K562 (cell line): ENCODE data around the gene SNUPN. TPM values are rescaled to one million over a fixed set of nuclear protein-coding genes. Genes with fewer than 3 reads are reported as not detected.
A peak's percentile ranks its signal among the peaks of the same experiment; 100 is the strongest.
"Not testable (repeated sequence)": the region's sequence is repeated elsewhere in the genome, so short reads cannot be mapped to it uniquely, and the experiment has no call there.

Experiments
- ATAC-seq: fragments of 200-7000 bp; cut with Tn5 transposase; 3 replicates; pipeline ENCODE4 v1.9.1; 2020; ENCODE audit warnings: moderate library complexity
- BruUV-seq: library from RNA; stranded (reverse); fragments of 400-500 nt; replicated peaks from 2 replicates; lab custom pipeline; 2021; lab: Mats Ljungman, UMichigan
- CTCF ChIA-PET: fragments of 300-600 bp; formaldehyde crosslinking; extraction: SDS; loops from one replicate; lab custom pipeline; 2021; ENCODE audit warnings: low intra/inter-chr PET ratio; lab: Yijun Ruan, JAX
- POLR2A ChIA-PET: fragments of 300-600, 350-650 bp; sonication (Branson Sonifier 250); formaldehyde crosslinking; extraction: SDS; loops from one replicate; lab custom pipeline; 2021; ENCODE audit warnings: antibody characterized with exemption, inconsistent platforms; lab: Yijun Ruan, JAX
- DNase-seq, 4 experiments: peaks; one replicate each; pipeline versions ENCODE4 v3.0.0 to v3.0.0-alpha.2; 2011 to 2018; ENCODE audit warnings: low spot score in 3 of 4, mixed read lengths in 3 of 4; ENCODE audit errors: extremely low read depth in 1 of 4
- FAIRE-seq: peaks from 2 replicates; lab custom pipeline; 2011; peaks lifted over from hg19 to GRCh38; lab: Jason Lieb, UNC
- H2AFZ ChIP-seq: 2 replicates; pipeline ENCODE4 v1.6.0; 2011; ENCODE audit warnings: low read depth, low read length, control low read depth, inconsistent platforms
- H3K27ac ChIP-seq: fragments of 200-600 bp; 3 replicates; pipeline ENCODE4 v1.8.0; 2011; ENCODE audit warnings: low read depth, mild to moderate bottlenecking, control low read depth, inconsistent platforms, low read length, moderate library complexity, mixed read lengths; ENCODE audit errors: extremely low read depth
- H3K27me3 ChIP-seq, 2 experiments: fragments of 300-600 bp in 1 of 2; 2 replicates in 1 of 2; 3 replicates in 1 of 2; pipeline versions ENCODE4 v1.6.0 to v1.8.0; 2011; ENCODE audit warnings: inconsistent platforms in 2 of 2, low read length in 2 of 2, mild to moderate bottlenecking in 1 of 2, mixed read lengths in 1 of 2, moderate library complexity in 1 of 2; ENCODE audit not compliant: control insufficient read depth in 2 of 2, insufficient read depth in 2 of 2
- H3K36me3 ChIP-seq: fragments of 300-600 bp; 3 replicates; pipeline ENCODE4 v1.8.0; 2011; ENCODE audit warnings: mild to moderate bottlenecking, low read length, inconsistent platforms; ENCODE audit not compliant: control insufficient read depth, insufficient read depth
- H3K4me1 ChIP-seq, 2 experiments: fragments of 200-600 bp in 1 of 2; replicated peaks in 1 of 2; 2 replicates in 1 of 2; 3 replicates in 1 of 2; pipeline versions ENCODE4 v1.5.1 to v1.8.0; 2011; ENCODE audit warnings: inconsistent platforms in 2 of 2, low read length in 2 of 2, mild to moderate bottlenecking in 1 of 2, mixed read lengths in 1 of 2, moderate library complexity in 1 of 2; ENCODE audit not compliant: control insufficient read depth in 2 of 2, insufficient read depth in 2 of 2
- H3K4me2 ChIP-seq: 2 replicates; pipeline ENCODE4 v1.6.1; 2011; ENCODE audit warnings: low read length, control low read depth, inconsistent platforms, mixed read lengths; ENCODE audit not compliant: insufficient read depth
- H3K4me3 ChIP-seq: fragments of 200-600 bp; sonication (generic), shearing (Covaris generic); 2 replicates; pipeline ENCODE4 v1.5.1; 2016; ENCODE audit warnings: control low read depth, inconsistent platforms
- H3K79me2 ChIP-seq: fragments of 200-600 bp; 3 replicates; pipeline ENCODE4 v1.8.0; 2011; ENCODE audit warnings: low read length, inconsistent platforms; ENCODE audit not compliant: control insufficient read depth, insufficient read depth
- H3K9ac ChIP-seq, 2 experiments: 2 replicates each; pipeline versions ENCODE4 v1.6.0 to v1.6.1; 2011; ENCODE audit warnings: low read depth in 2 of 2, low read length in 2 of 2, control low read depth in 1 of 2, inconsistent platforms in 1 of 2, mild to moderate bottlenecking in 1 of 2, mixed read lengths in 1 of 2; ENCODE audit not compliant: insufficient read depth in 1 of 2
- H3K9me1 ChIP-seq: one replicate; pipeline ENCODE4 v1.6.0; 2011; ENCODE audit warnings: inconsistent platforms, mild to moderate bottlenecking, low read length, moderate library complexity; ENCODE audit not compliant: control insufficient read depth, insufficient read depth
- H3K9me3 ChIP-seq: replicated peaks from 2 replicates; pipeline ENCODE4 v1.5.1; 2011; ENCODE audit warnings: low read depth, low read length, inconsistent platforms; ENCODE audit not compliant: control insufficient read depth, insufficient read depth
- H4K20me1 ChIP-seq: replicated peaks from 2 replicates; pipeline ENCODE4 v1.6.1; 2011; ENCODE audit warnings: low read length, inconsistent platforms, mixed read lengths; ENCODE audit not compliant: control insufficient read depth, insufficient read depth
- ARID1B ChIP-seq: fragments of 450-650 bp; IDR thresholded peaks from 2 replicates; pipeline ENCODE4 v1.6.1; 2016; ENCODE audit warnings: antibody characterized with exemption, mild to moderate bottlenecking, inconsistent platforms
- CBFA2T2 ChIP-seq: fragments of 450-650 bp; conservative IDR thresholded peaks from 2 replicates; pipeline ENCODE4 v1.6.1; 2017; ENCODE audit warnings: mild to moderate bottlenecking
- CBFA2T3 ChIP-seq: fragments of 450-650 bp; IDR thresholded peaks from 2 replicates; pipeline ENCODE4 v1.6.1; 2017
- CBX5 ChIP-seq: IDR thresholded peaks from 2 replicates; pipeline ENCODE4 v1.6.1; 2014; ENCODE audit warnings: low read depth, borderline replicate concordance
- HDAC1 ChIP-seq, 2 experiments: fragments of 450-650 bp; IDR thresholded peaks; 2 replicates each; pipeline ENCODE4 v1.6.1; 2016 to 2017; ENCODE audit warnings: inconsistent platforms in 1 of 2, mild to moderate bottlenecking in 1 of 2, moderate library complexity in 1 of 2
- KDM1A ChIP-seq, 2 experiments: fragments of 450-650 bp; IDR thresholded peaks; 2 replicates each; pipeline ENCODE4 v1.6.1; 2016; ENCODE audit warnings: mild to moderate bottlenecking in 2 of 2
- MAX ChIP-seq: sonication (generic); formaldehyde crosslinking; IDR thresholded peaks from 2 replicates; pipeline ENCODE4 v1.9.0; 2022; ENCODE audit warnings: mild to moderate bottlenecking, missing genetic modification reagents
- NCOR1 ChIP-seq: fragments of 450-650 bp; IDR thresholded peaks from 2 replicates; pipeline ENCODE4 v1.6.1; 2016; ENCODE audit warnings: mild to moderate bottlenecking, moderate library complexity
- RBM15 ChIP-seq: fragments of 200-400 bp; formaldehyde crosslinking; IDR thresholded peaks from 2 replicates; pipeline ENCODE4 v1.6.1; 2018; ENCODE audit warnings: mild to moderate bottlenecking, low read length, moderate library complexity; ENCODE audit not compliant: insufficient read depth
- SAFB2 ChIP-seq: fragments of 200-400 bp; formaldehyde crosslinking; IDR thresholded peaks from 2 replicates; pipeline ENCODE4 v1.6.1; 2018; ENCODE audit warnings: borderline replicate concordance, low read length, low read depth, moderate library complexity; ENCODE audit not compliant: severe bottlenecking
- SOX6 ChIP-seq: fragments of 450-650 bp; IDR thresholded peaks from 2 replicates; pipeline ENCODE4 v1.6.1; 2014; ENCODE audit warnings: mild to moderate bottlenecking
- TCF3 ChIP-seq: sonication (generic); formaldehyde crosslinking; IDR thresholded peaks from 2 replicates; pipeline ENCODE4 v1.4.0; 2020; ENCODE audit warnings: mild to moderate bottlenecking, missing genetic modification reagents
- ZNF121 ChIP-seq: sonication (generic); formaldehyde crosslinking; conservative IDR thresholded peaks from 2 replicates; pipeline ENCODE4 v1.8.0; 2022; ENCODE audit warnings: missing genetic modification reagents
- WGBS: fragments of 100-300 bp; shearing (Covaris generic); methylation state at CpG from one replicate; pipeline ENCODE4 v1.1.6; 2016; ENCODE audit warnings: low coverage, mixed read lengths; ENCODE audit not compliant: insufficient coverage; ENCODE audit errors: missing lambda C conversion rate; 5-methylcytosine and 5-hydroxymethylcytosine counted together
- in situ Hi-C: fragments of 300-500 bp; cut with MboI; formaldehyde crosslinking; loops from 4 replicates; pipeline ENCODE4 v1.15.0; 2018; ENCODE audit warnings: inconsistent platforms, mixed read lengths
- intact Hi-C: fragments of 100-400 bp; cut with micrococcal nuclease; formaldehyde crosslinking; loops from 2 replicates; pipeline ENCODE4 v1.14.2; 2022
- polyA plus RNA-seq, 8 experiments: library from polyadenylated mRNA; depleted of rRNA in 4 of 8; stranded (reverse) in 5 of 8; unstranded in 3 of 8; fragments of >200 nt; fragmentation: Nextera tagmentation in 2 of 8; fragmentation: Illumina TruSeq in 1 of 8; extraction: Ambion mirVana in 2 of 8; extraction: Trizol in 1 of 8; gene quantifications; 2 replicates each; pipeline versions ENCODE4 v1.2.1 to v1.2.3, GENCODE V29; 2011 to 2014; ENCODE audit warnings: inconsistent platforms in 1 of 8, missing spikeins in 1 of 8
- total RNA-seq, 7 experiments: library from RNA; depleted of rRNA in 6 of 7; stranded (reverse); fragments of >200 nt in 6 of 7; fragmentation: Illumina TruSeq in 2 of 7; extraction: Trizol in 2 of 7; gene quantifications; 2 replicates each; pipeline versions ENCODE4 v1.2.1 to v1.2.3, GENCODE V29; 2011 to 2021; ENCODE audit warnings: low replicate concordance in 1 of 7

The SNUPN gene
- total and polyA plus RNA-seq, 9 of the 15 experiments (the other 6 are each of a cell fraction or from before 2014, with no cell fraction given), result 32.2 to 78.3 (median 40.0) TPM

- WGBS, result 88% methylated on average over 5 of the region's 5 CpGs
- Histone ChIP-seq H3K79me2 (peaks cover 10% of the 10 kb centered on the region), H3K4me3 (no peak overlapping the region), H3K4me2 (no peak overlapping the region), H3K9me1 (no peaks in the 10 kb centered on the region), H4K20me1 (no peaks in the 10 kb centered on the region), H3K9ac (no peak overlapping the region), H3K4me1 (no peaks in the 10 kb centered on the region; a peak in 2 of 5 replicates), H2AFZ (no peak overlapping the region), H3K9me3 (no peaks in the 10 kb centered on the region), H3K36me3 (peaks cover 4% of the 10 kb centered on the region; the same call in 1 of the 3 replicates), H3K27me3 (no peaks in the 10 kb centered on the region), H3K27ac (no peak overlapping the region)
- in situ Hi-C loops, result no loop called here
- ATAC-seq (no peak), DNase-seq (no peak), FAIRE-seq (no peak)
- BruUV-seq, result no TSS peak
- ChIA-PET CTCF (no interaction called here), POLR2A (interaction anchor here (0.5 to 2.1 kb wide), 5 partner anchors 9 to 1522 kb away, joined by 3 to 12 read pairs (median 5); no protein-coding TSS in a partner anchor)
- intact Hi-C loops, result no loop called here
- TF ChIP-seq SAFB2 (no peak), RBM15 (no peak), CBX5 (no peak), ZNF121 (CRISPR knock-in tag) (peak; percentile 63)
Measured at GRCh38 chr15:75561888-75562287, 63.6 kb downstream of the SNUPN start.

GRCh38 chr15:75559360-75559759, 66.2 kb downstream of the SNUPN start:
- H3K36me3 ChIP-seq, H3K9ac ChIP-seq, H3K27ac ChIP-seq, H4K20me1 ChIP-seq, in situ Hi-C loops, BruUV-seq, CTCF ChIA-PET, ATAC-seq, H3K4me1 ChIP-seq, H3K9me3 ChIP-seq, intact Hi-C loops, H3K9me1 ChIP-seq, H3K4me3 ChIP-seq, H3K79me2 ChIP-seq, H3K4me2 ChIP-seq, POLR2A ChIA-PET, H3K27me3 ChIP-seq, H2AFZ ChIP-seq: not testable (repeated sequence)
- DNase-seq (peak in 1 of 4 experiments; percentile 44), FAIRE-seq (peak; percentile 40)
- peak in 1 of 2 experiments; percentile 35; a peak in 1 of 4 replicates for TF ChIP-seq HDAC1 (IDR thresholded peaks at IDR 0.05)
- peak; percentile 25 for TF ChIP-seq ARID1B
- TF ChIP-seq KDM1A (IDR thresholded peaks at IDR 0.05), result peak in 1 of 2 experiments; percentile 22; a peak in 1 of 4 replicates
- TF ChIP-seq CBFA2T2, result 0 out of 2 replicates have a peak, but pooled peaks have one; percentile 35
- peak; percentile 73; the same call in 1 of the 2 replicates for TF ChIP-seq MAX
- TF ChIP-seq NCOR1, result peak; percentile 33; the same call in 1 of the 2 replicates
- 0 out of 2 replicates have a peak, but pooled peaks have one; percentile 21 for TF ChIP-seq SOX6
- TF ChIP-seq CBFA2T3, result peak; percentile 63
- peak; percentile 63 for TF ChIP-seq TCF3 (CRISPR knock-in tag)
- 13% methylated on average over 5 of the region's 6 CpGs for WGBS
